ENCODE data around the gene UNC5C.

UNC5C gene

GRCh38 chr4:95466791-95467190 is 82.0 kb downstream of the UNC5C start:
- DNase-seq (ENCODE audit: low read depth, low spot score), result no peak

- DNase-seq (ENCODE audit: low read depth, low spot score), result no peak
Measured at GRCh38 chr4:95465010-95465409, 83.8 kb downstream of the UNC5C start.

- no peak for DNase-seq (ENCODE audit: low read depth, low spot score)
Measured at GRCh38 chr4:95462921-95463320, 85.9 kb downstream of the UNC5C start.

- no peak for DNase-seq (ENCODE audit: low read depth, low spot score)
Measured at GRCh38 chr4:95457353-95457752, 91.4 kb downstream of the UNC5C start.

- DNase-seq (ENCODE audit: low read depth, low spot score), result no peak
Measured at GRCh38 chr4:95450294-95450693, 98.5 kb downstream of the UNC5C start.

GRCh38 chr4:95446173-95446572 is 102.6 kb downstream of the UNC5C start:
- DNase-seq (ENCODE audit: low read depth, low spot score), result no peak

- no peak for DNase-seq (ENCODE audit: low read depth, low spot score)
Measured at GRCh38 chr4:95445251-95445650, 103.5 kb downstream of the UNC5C start.

- DNase-seq (ENCODE audit: low read depth, low spot score), result no peak
Measured at GRCh38 chr4:95444812-95445211, 104.0 kb downstream of the UNC5C start.

- no peak for DNase-seq (ENCODE audit: low read depth, low spot score)
Measured at GRCh38 chr4:95439896-95440295, 108.9 kb downstream of the UNC5C start.

GRCh38 chr4:95439071-95439470 is 109.7 kb downstream of the UNC5C start:
- DNase-seq (ENCODE audit: low read depth, low spot score), result no peak

GRCh38 chr4:95432466-95432865 is 116.3 kb downstream of the UNC5C start:
- no peak for DNase-seq (ENCODE audit: low read depth, low spot score)

- no peak for DNase-seq (ENCODE audit: low read depth, low spot score)
Measured at GRCh38 chr4:95431678-95432077, 117.1 kb downstream of the UNC5C start.

GRCh38 chr4:95429416-95429815 is 119.4 kb downstream of the UNC5C start:
- no peak for DNase-seq (ENCODE audit: low read depth, low spot score)

- no peak for DNase-seq (ENCODE audit: low read depth, low spot score)
Measured at GRCh38 chr4:95428291-95429070, 120.3 kb downstream of the UNC5C start.

GRCh38 chr4:95426455-95426854 is 122.3 kb downstream of the UNC5C start:
- no peak for DNase-seq (ENCODE audit: low read depth, low spot score)

- no peak for DNase-seq (ENCODE audit: low read depth, low spot score)
Measured at GRCh38 chr4:95422436-95422835, 126.3 kb downstream of the UNC5C start.

- DNase-seq (ENCODE audit: low read depth, low spot score), result no peak
Measured at GRCh38 chr4:95421869-95422268, 126.9 kb downstream of the UNC5C start.

- DNase-seq (ENCODE audit: low read depth, low spot score), result no peak
Measured at GRCh38 chr4:95417531-95417930, 131.2 kb downstream of the UNC5C start.

- no peak for DNase-seq (ENCODE audit: low read depth, low spot score)
Measured at GRCh38 chr4:95415346-95415771, 133.4 kb downstream of the UNC5C start.

GRCh38 chr4:95411371-95412088 is 137.2 kb downstream of the UNC5C start:
- no peak for DNase-seq (ENCODE audit: low read depth, low spot score)

GRCh38 chr4:95410387-95410977 is 138.3 kb downstream of the UNC5C start:
- DNase-seq (ENCODE audit: low read depth, low spot score), result no peak

GRCh38 chr4:95409750-95410149 is 139.0 kb downstream of the UNC5C start:
- no peak for DNase-seq (ENCODE audit: low read depth, low spot score)

- DNase-seq (ENCODE audit: low read depth, low spot score), result no peak
Measured at GRCh38 chr4:95409127-95409526, 139.6 kb downstream of the UNC5C start.

Data from activated naive CD8-positive, alpha-beta T cell treated with anti-CD3 and anti-CD28 coated beads, Interleukin-2, amount 50 U/mL, for 16 hours (primary cell).